GM21717 (cell line): ENCODE measurements around the gene FAAP100.
"Not testable (repeated sequence)": the region's sequence is repeated elsewhere in the genome, so short reads cannot be mapped to it uniquely, and the experiment has no call there.

Source experiments
- ATAC-seq: cut with Tn5 transposase; IDR thresholded peaks from one replicate; pipeline ENCODE4 v1.9.1; 2021; ENCODE audit warnings: mild to moderate bottlenecking, moderate library complexity; ENCODE audit not compliant: unreplicated experiment

FAAP100 gene

GRCh38 chr17:81552244-81553017 is at the start of gene FAAP100:
Gene FAAP100, minus strand, starts transcription at chr17:81552353. Its CDS starts 23 bp downstream, at chr17:81552330.
- ATAC-seq: peak; percentile 41

- ATAC-seq: no peak
Measured at GRCh38 chr17:81601525-81602120, 49.5 kb upstream of the FAAP100 start.

GRCh38 chr17:81599719-81600486 is 47.8 kb upstream of the FAAP100 start:
- ATAC-seq: no peak

- no peak for ATAC-seq
Measured at GRCh38 chr17:81593105-81593871, 41.1 kb upstream of the FAAP100 start.

GRCh38 chr17:81591971-81592370 is 39.8 kb upstream of the FAAP100 start:
- ATAC-seq: no peak

GRCh38 chr17:81590121-81590520 is 38.0 kb upstream of the FAAP100 start:
- ATAC-seq: no peak

GRCh38 chr17:81589612-81590011 is 37.5 kb upstream of the FAAP100 start:
- ATAC-seq: no peak

- no peak for ATAC-seq
Measured at GRCh38 chr17:81586096-81586495, 33.9 kb upstream of the FAAP100 start.

- ATAC-seq: not testable (repeated sequence)
Measured at GRCh38 chr17:81584771-81585170, 32.6 kb upstream of the FAAP100 start.

GRCh38 chr17:81583589-81584342 is 31.6 kb upstream of the FAAP100 start:
- no peak for ATAC-seq

GRCh38 chr17:81582749-81583148 is 30.6 kb upstream of the FAAP100 start:
- no peak for ATAC-seq

- ATAC-seq: no peak
Measured at GRCh38 chr17:81582341-81582740, 30.2 kb upstream of the FAAP100 start.

- ATAC-seq: no peak
Measured at GRCh38 chr17:81581758-81582157, 29.6 kb upstream of the FAAP100 start.

GRCh38 chr17:81580481-81580880 is 28.3 kb upstream of the FAAP100 start:
- no peak for ATAC-seq

GRCh38 chr17:81579821-81580321 is 27.7 kb upstream of the FAAP100 start:
- no peak for ATAC-seq

- ATAC-seq: no peak
Measured at GRCh38 chr17:81579298-81579697, 27.1 kb upstream of the FAAP100 start.

GRCh38 chr17:81578561-81579225 is 26.5 kb upstream of the FAAP100 start:
- ATAC-seq: no peak

GRCh38 chr17:81578038-81578441 is 25.9 kb upstream of the FAAP100 start:
- ATAC-seq: no peak

GRCh38 chr17:81577278-81578000 is 25.3 kb upstream of the FAAP100 start:
- no peak for ATAC-seq
